Kidney epithelial cell (primary cell): ENCODE data around the gene SLC15A3. TPM values are rescaled to one million over a fixed set of nuclear protein-coding genes. Genes with fewer than 3 reads are reported as not detected.
"Not testable (repeated sequence)": the region's sequence is repeated elsewhere in the genome, so short reads cannot be mapped to it uniquely, and the experiment has no call there.

ENCODE experiments used
- DNase-seq: peaks from one replicate; pipeline ENCODE4 v3.0.0-alpha.2; 2010; ENCODE audit warnings: low read depth
- H3K27me3 ChIP-seq: 2 replicates; pipeline ENCODE4 v1.6.0; 2011; ENCODE audit warnings: low read length; ENCODE audit not compliant: control insufficient read depth, insufficient read depth
- H3K36me3 ChIP-seq: 2 replicates; pipeline ENCODE4 v1.5.1; 2011; ENCODE audit warnings: low read length; ENCODE audit not compliant: control insufficient read depth, insufficient read depth
- H3K4me3 ChIP-seq: 2 replicates; pipeline ENCODE4 v1.5.1; 2011; ENCODE audit warnings: low read depth, mild to moderate bottlenecking, control low read depth, low read length
- total RNA-seq: library from RNA; depleted of rRNA; stranded (reverse); fragments of >200 nt; gene quantifications from 2 replicates; pipeline ENCODE4 v1.2.3, GENCODE V29; 2015
- TF ChIP-seq, protein P1 (sequence below): IDR thresholded peaks from 2 replicates; pipeline ENCODE4 v1.5.1; 2011; ENCODE audit warnings: mild to moderate bottlenecking, moderate library complexity, low read length, control low read depth, inconsistent platforms; ENCODE audit not compliant: insufficient read depth, poor library complexity, severe bottlenecking

The SLC15A3 gene
- total RNA-seq, 1 donor from 2014 or later: 2.4 TPM

DNA sequence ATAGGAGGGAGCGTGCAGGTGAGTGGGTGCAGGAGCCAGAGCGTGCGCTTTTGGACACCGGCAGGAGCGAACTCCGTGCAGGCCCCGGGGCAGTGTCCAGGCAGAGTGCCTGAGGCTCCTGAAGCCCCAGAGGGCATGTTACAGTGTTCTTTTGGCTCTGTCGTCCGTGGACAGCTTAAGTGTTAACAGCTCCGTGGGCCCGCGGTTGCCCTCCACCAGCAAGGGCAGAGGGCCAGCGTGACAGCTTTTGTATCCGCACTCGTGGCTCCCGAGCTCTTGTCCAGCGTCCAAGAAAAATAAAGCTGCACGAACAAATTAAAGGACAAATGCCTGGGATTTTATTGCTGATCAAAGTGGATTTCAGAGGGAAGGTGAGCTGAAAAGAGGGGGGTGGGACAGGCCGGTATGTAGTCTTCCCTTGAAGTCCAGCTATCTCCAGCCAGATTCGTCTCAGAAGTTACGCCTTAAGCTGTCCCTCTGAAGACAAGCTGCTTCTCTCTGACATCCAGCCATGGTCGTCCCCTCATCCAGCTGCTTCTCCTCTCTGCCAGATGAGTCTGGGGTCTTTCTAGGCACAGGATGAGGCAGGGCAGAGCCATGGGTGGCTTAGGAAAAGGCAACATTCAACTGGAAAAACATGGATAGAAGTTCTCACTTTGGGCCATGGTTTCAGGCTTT, 39.0 kb downstream of the SLC15A3 start:
- H3K36me3 ChIP-seq: no peaks in the 10 kb centered on the region
- no peak overlapping the region for H3K4me3 ChIP-seq

DNA sequence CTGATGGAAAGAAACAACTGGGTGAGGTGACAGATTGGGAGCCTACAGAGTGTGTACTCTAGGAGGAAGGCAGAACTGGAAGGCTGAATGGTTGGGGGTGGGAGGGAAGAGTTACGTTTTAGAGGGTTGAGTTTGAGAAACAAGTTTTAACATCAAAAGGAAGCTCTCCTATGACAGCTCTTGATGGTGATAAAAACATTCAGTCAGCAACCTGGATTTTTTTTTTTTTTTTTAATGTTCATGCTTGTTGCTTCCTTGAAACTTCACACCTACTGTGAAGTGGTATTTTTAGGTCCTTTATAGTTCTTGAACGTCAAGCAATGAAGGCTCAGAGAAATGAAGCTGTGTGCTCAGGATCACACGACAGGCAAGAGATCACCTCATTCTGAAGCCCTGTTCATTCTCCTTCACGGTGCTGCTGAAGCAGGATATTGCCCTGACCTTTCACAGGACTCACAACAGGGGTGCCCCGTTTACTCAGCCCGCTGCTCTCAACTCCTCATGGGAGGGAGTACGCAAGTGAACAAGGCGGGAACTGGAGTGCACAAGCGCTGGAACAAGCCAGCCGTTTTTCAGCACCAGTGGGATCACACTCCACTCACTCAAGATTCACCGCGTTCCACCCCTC, 39.6 kb downstream of the SLC15A3 start:
- no peaks in the 10 kb centered on the region for H3K36me3 ChIP-seq
- TF ChIP-seq, protein P1, sequence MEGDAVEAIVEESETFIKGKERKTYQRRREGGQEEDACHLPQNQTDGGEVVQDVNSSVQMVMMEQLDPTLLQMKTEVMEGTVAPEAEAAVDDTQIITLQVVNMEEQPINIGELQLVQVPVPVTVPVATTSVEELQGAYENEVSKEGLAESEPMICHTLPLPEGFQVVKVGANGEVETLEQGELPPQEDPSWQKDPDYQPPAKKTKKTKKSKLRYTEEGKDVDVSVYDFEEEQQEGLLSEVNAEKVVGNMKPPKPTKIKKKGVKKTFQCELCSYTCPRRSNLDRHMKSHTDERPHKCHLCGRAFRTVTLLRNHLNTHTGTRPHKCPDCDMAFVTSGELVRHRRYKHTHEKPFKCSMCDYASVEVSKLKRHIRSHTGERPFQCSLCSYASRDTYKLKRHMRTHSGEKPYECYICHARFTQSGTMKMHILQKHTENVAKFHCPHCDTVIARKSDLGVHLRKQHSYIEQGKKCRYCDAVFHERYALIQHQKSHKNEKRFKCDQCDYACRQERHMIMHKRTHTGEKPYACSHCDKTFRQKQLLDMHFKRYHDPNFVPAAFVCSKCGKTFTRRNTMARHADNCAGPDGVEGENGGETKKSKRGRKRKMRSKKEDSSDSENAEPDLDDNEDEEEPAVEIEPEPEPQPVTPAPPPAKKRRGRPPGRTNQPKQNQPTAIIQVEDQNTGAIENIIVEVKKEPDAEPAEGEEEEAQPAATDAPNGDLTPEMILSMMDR: no peak
- H3K27me3 ChIP-seq: peaks cover 2% of the 10 kb centered on the region
- no peak overlapping the region for H3K4me3 ChIP-seq
- no peak for DNase-seq

More for the DNA sequence above, 39.0 kb downstream of the SLC15A3 start:
- TF ChIP-seq, protein P1: no peak
- DNase-seq: no peak
- H3K27me3 ChIP-seq: peaks cover 2% of the 10 kb centered on the region

DNA sequence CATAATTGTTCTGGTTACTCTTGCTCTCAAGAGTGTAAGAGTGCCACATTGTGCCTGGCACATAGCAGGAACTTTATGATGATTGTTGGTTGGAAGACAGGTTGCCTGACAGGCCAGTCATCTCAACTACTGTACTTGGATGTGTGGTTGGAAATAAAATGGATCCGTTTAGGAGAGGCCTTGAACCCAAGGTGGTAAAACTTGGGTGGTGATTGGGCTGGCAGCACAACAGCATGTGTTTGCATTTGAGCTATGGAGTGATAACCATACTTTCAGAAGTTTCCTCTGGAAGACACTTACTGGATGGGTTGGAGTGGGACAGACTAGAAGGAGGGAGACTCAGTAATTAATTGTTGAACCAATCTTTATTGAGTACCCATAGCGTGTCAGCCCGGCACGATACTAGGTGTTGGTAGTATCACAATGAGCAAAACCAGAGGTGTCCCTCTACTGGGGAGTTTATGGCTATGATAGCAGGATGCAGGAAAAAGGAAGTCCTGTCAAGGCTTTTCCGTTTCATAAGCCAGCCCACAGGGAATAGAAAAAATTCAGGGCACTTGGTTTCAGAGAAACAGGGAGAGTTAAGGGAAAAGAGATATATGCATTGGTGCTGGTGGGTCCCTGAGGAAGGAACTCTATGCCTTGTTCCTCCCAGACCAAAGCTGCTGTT, 41.1 kb downstream of the SLC15A3 start:
- DNase-seq: no peak
- Histone ChIP-seq H3K4me3 (no peak overlapping the region), H3K27me3 (peaks cover 2% of the 10 kb centered on the region), H3K36me3 (no peaks in the 10 kb centered on the region)
- TF ChIP-seq, protein P1: no peak

DNA sequence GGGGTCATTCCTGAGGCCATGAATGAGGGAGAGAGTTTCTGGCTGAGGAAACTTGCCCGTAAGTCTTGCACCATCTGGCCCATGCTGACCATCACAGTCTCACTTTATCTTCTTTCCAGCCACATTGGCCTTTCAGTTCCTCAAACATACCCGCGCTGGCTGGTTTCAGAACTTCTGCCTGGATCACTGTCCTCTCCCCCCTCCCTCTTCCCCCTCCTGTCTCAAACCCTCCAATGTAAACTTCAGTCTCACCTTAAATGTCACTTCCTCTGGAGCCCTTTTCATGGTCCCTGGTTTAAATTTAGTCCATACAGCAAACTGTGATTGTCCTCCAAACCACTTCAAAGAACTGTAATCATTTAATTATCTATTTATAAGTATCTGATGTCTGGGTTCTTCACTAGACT, 41.7 kb downstream of the SLC15A3 start:
- Histone ChIP-seq H3K4me3 (no peak overlapping the region), H3K27me3 (peaks cover 2% of the 10 kb centered on the region), H3K36me3 (no peaks in the 10 kb centered on the region)
- DNase-seq: no peak
- TF ChIP-seq, protein P1: no peak

DNA sequence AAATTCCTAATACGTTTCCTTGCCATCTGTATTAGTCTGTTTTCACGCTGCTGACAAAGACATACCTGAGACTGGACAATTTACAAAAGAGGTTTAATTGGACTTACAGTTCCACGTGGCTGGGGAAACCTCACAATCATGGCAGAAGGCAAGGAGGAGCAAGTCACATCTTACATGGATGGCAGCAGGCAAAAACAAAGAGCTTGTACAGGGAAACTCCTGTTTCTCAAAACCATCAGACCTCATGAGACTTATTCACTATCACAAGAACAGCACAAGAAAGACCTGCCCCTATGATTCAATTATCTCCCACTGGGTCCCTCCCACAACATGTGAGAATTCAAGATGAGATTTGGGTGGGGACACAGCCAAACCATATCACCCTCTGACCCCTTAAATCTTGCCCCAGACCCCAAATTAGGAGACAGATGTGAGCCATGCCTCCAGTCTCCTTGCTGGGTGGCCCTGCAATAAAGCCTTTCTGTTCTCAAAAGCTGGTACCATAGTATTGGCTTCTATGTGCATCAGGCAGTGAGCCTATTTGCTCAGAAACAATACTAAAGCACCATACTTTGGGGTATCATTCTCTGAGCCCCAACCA, 42.2 kb downstream of the SLC15A3 start:
- not testable (repeated sequence) for H3K27me3 ChIP-seq, H3K36me3 ChIP-seq, DNase-seq, H3K4me3 ChIP-seq

DNA sequence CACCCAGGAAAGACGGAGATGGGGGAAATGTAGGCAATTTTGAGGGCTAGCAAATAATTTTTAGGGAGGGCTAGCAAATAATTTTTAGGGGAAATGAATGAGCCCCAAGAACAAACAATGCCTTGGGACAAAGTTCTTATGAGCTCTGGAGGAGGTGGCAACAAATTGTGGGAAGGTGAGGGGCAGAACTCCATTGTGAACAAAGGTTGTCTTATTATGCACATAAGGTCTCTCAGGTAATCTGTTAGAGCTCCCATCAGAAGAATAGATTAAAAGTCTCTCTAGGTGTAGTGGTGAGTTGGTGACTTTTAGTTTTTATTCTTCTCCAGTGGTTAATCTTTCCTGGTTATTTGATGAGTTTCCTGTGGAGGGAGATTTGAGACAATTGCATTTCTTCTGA, 43.2 kb downstream of the SLC15A3 start:
- Histone ChIP-seq H3K27me3 (peaks cover 2% of the 10 kb centered on the region), H3K36me3 (no peaks in the 10 kb centered on the region), H3K4me3 (no peak overlapping the region)
- TF ChIP-seq, protein P1: no peak
- no peak for DNase-seq
